Activated T-cell treated with anti-CD3 and anti-CD28 coated beads, Interleukin-2, amount 50 U/mL, for 48 hours (primary cell): ENCODE data around the gene ELN.

Experiments used
- DNase-seq, 2 experiments: peaks; one replicate each; pipeline ENCODE4 v3.0.0-alpha.2; 2020

The ELN gene

GRCh38 chr7:74026406-74026902 is 1.5 kb upstream of the ELN start:
- no peak for DNase-seq

GRCh38 chr7:74026903-74027682 is 880 bp upstream of the ELN start:
- DNase-seq, result peak; percentile 81 to 82

GRCh38 chr7:74028321-74028838 is 407 bp downstream of the ELN start:
- no peak for DNase-seq

- DNase-seq, result no peak
These were observed 1.3 kb downstream of the ELN start for GRCh38 chr7:74029089-74029785.

- DNase-seq, result no peak
These were observed 2.0 kb downstream of the ELN start for GRCh38 chr7:74029991-74030415.

GRCh38 chr7:74030861-74031260 is 2.9 kb downstream of the ELN start:
- DNase-seq, result no peak

GRCh38 chr7:74031403-74032190 is 3.6 kb downstream of the ELN start:
- DNase-seq, result no peak

GRCh38 chr7:74032191-74032490 is 4.2 kb downstream of the ELN start:
- DNase-seq, result no peak

GRCh38 chr7:74032624-74033371 is 4.8 kb downstream of the ELN start:
- no peak for DNase-seq

GRCh38 chr7:74033372-74034311 is 5.7 kb downstream of the ELN start:
- DNase-seq, result no peak

GRCh38 chr7:74037609-74038008 is 9.6 kb downstream of the ELN start:
- DNase-seq, result no peak

- DNase-seq, result no peak
These were observed 10.4 kb downstream of the ELN start for GRCh38 chr7:74038194-74038961.

GRCh38 chr7:74039337-74039736 is 11.4 kb downstream of the ELN start:
- DNase-seq, result no peak

GRCh38 chr7:74040101-74040790 is 12.3 kb downstream of the ELN start:
- DNase-seq, result no peak

- no peak for DNase-seq
These were observed 13.0 kb downstream of the ELN start for GRCh38 chr7:74040791-74041520.

GRCh38 chr7:74042746-74043522 is 15.0 kb downstream of the ELN start:
- no peak for DNase-seq

- DNase-seq, result no peak
These were observed 15.6 kb downstream of the ELN start for GRCh38 chr7:74043523-74043951.
